Right renal pelvis (tissue), 4 donors: Measurements from ENCODE around the gene RBM24. TPM values are rescaled to one million over a fixed set of nuclear protein-coding genes. Genes with fewer than 3 reads are reported as not detected.

ENCODE experiments used
- DNase-seq, 4 donors: peaks; one replicate each; pipeline ENCODE4 v3.0.0-alpha.2; 2013; ENCODE audit warnings: low read depth in 4 of 4, low spot score in 3 of 4, missing footprints in 1 of 4
- polyA plus RNA-seq, 4 donors: library from polyadenylated mRNA; unstranded; fragments of 120-200 nt; gene quantifications; one replicate each; pipeline ENCODE4 v1.2.1, GENCODE V29; 2013; ENCODE audit not compliant: insufficient read length in 4 of 4

RBM24 gene
- 1 to 10 TPM in 2 of 4 donors, under 1 TPM in 2; 0.60 to 1.5 (median 1.0) TPM for polyA plus RNA-seq

DNA sequence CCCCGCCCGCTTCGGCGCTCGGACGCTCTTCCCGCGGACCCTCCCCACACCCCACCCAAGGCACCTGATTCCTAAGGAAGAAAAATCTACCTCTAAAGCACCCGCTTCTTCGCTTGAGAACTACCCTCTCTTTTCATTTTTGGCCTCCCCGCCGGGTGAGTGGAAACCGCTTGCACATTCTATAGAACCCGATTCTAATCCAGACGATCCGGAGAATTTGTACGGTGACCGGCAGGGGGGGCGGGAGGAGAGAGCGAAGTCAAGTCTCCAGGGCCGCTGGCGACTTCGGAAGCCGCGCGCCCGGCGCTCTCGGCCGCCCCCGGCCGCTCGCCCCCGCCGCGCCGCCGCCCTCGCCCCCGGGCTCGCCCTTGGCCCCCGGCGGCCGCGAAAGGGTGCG, at the start of gene RBM24:
Gene RBM24, plus strand, starts transcription at position 262 of the 397 bp plus-strand sequence. CDS start 221 bp downstream, outside the sequence.
- DNase-seq = peak in 3 of 4 donors; percentile 37 to 53 (median 45)

DNA sequence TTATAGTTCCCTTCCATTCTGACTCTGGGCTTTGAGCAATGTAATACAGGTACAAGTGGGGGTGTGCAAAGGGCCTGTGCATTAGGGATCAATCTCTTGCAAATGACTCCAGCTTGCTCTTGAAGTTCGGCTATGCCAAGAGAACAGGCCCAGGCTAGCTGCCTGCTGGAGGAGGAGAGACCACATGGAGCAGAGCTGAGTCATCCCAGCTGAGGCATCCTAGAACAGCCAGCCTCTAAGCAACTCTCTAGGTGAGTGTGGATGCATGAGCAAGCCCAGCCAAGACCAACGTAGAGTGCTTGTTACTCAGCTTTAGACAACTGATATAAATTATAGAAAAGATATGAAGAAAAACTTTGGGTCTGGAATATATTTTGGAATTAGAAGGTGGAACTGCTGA, 47.6 kb upstream of the RBM24 start:
- DNase-seq = no peak

DNA sequence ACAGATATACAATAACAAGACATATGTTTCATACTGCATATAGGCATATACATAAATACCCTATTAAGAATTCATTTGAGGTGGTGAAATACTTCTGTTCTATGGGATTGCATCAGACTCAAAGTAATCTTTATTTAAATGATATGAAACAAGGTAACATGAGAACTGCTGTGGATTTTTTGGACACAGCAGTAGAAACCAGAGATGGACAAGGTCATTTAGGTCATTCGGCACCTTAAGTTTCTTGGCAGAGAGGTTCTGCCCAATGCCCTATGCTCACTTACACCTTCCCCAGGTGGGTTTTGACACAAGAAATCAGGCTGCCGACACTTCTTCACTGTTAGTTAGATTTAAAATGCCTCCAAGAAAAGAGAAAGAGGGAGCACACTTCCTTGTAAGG, 43.9 kb upstream of the RBM24 start:
- no peak for DNase-seq

- no peak for DNase-seq
Measured at GRCh38 chr6:17239260-17239659, 41.9 kb upstream of the RBM24 start.

DNA sequence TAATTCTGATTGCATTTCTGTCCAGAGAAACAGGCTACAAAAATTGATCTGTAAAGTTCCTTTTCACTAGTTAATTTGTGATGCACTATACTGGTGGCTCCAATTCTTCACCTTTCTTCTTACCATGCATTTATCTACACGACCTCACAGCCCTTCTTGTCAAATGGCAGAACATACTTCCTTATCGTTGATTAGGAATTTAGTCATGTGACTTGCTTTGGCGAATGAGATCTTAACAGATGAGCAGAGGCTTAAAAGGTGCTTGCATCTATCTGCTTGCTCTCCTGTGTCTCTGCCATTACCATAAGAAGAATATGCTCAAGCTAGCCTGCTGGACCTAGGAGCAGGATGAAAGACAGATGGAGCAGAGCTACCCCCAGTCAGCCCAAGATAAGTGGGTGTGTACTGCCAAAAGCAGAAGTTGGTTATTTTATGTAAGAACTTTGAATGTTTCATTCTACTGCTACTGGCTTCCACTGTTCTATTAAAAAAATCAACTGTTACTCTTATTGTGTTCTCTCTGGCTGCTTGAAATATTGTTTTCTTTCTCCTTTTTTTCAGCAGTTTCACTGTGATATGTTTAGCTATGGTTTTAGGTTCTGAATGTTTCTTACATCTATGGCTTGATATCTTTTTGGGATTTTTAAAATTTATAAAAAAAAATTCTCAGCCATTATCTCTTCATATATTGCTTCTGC, 40.2 kb upstream of the RBM24 start:
- no peak for DNase-seq

DNA sequence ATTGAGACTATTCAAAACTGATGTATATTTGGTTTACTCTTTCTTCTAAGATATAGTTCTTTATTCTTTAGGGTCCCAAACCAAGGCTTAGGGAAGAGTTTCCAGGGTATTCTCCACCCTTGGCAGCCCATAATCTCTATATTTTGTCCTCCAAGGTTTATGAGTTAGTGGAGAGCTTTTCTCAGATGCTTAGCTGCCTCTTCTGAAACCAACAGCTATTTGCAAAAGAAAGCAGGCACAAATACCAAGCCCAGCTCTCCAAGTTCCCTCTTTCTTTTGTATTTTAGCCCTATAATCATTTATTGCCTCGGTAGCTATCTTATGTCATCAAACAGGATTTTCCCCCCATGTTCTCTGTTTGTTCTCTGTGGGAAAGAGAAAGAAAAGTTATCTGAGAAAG, 39.1 kb upstream of the RBM24 start:
- no peak for DNase-seq

DNA sequence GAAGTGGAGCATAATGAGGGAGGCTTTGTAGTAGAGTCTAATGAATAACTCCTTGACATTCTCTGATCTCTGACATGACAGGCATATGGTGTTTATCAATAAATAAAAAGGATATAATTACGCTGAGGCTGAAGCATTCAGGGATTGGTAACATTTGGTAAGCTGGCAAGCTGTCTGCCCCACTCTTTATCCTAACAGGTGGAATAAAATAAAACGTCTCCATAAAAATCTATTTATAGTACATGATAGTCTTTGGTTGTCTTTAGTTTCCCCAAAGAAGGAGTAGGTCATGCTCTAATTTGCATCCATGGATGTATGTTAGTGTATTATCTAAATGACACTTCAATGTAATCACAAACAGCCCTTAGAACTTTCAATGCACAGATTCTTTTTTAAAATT, 30.9 kb upstream of the RBM24 start:
- DNase-seq = no peak

DNA sequence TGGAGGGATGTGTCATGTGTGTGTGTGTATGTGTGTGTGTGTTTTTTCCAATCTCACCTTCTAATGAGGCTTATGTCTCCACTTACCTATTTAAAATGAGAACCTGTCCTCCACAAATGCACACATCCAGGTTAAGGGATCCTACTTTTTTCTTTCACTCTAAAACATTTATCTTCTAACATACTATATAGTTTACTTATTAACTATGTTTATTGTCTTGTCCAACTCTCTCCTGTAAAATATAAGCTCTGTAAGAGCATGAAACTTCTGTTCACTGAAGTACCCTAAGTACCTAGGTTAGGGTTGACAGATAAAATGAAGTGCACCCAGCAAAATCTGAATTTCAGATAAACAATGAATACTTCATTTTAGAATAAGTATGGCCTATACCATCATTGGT, 29.2 kb upstream of the RBM24 start:
- no peak for DNase-seq

- DNase-seq = no peak
Measured at GRCh38 chr6:17258749-17259148, 22.4 kb upstream of the RBM24 start.

DNA sequence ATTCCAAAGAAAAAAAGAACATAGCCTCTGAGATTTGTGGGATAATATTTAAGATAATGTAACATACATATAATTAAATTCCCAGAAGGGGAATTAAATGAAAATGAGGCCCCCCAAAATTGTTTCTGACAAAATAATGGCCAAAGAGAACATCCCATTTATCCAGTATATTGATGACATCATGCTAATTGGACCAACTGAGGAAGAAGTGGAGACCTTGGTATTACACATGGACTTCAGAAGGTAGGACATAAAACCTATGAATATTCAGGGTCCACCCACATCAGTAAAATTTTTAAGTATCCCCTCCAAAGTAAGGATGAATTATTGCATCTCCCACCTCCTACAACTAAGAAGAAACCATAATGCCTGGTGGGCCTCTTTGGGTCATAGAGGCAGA, 15.6 kb upstream of the RBM24 start:
- DNase-seq = no peak

- no peak for DNase-seq
Measured at GRCh38 chr6:17267566-17267965, 13.6 kb upstream of the RBM24 start.

DNA sequence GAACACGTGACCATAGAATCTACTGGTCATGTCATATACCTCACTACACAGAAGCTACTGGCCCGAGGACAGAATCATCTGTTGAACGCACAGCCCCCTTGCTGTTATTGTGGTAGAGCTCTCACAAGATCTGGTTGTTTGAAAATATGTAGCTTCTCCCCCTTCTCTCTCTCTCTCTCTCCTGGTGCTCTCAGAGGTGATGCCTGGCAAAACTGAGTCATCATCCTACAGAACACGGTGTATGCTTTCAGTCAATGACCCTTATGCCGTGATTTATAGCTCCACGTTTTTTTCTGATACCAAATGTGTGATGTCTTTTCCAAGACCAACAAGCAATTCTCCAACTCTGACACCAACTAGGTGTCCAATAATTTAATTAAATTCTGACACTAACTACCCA, 13.0 kb upstream of the RBM24 start:
- DNase-seq = no peak

- DNase-seq = no peak
Measured at GRCh38 chr6:17269840-17270239, 11.3 kb upstream of the RBM24 start.

- no peak for DNase-seq
Measured at GRCh38 chr6:17271628-17272027, 9.5 kb upstream of the RBM24 start.

DNA sequence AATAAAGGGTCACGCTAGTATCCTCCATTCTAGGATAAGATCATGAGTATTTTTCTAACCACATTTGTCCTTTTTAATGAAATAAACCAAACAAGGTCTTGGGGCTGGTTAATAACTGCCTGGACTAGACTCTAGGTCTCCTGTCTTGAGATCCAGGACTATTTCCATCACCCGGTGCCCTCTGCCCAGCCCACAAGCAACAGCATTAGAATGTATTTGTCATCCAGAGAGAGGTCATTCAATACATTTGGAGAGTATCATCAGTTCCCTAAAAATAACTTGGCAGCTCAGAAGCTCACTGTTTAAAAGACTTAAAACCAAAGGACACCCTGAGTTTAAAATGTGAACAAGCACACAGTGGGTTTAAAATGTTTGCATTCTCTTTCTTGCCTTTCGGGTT, 4.4 kb upstream of the RBM24 start:
- no peak for DNase-seq

DNA sequence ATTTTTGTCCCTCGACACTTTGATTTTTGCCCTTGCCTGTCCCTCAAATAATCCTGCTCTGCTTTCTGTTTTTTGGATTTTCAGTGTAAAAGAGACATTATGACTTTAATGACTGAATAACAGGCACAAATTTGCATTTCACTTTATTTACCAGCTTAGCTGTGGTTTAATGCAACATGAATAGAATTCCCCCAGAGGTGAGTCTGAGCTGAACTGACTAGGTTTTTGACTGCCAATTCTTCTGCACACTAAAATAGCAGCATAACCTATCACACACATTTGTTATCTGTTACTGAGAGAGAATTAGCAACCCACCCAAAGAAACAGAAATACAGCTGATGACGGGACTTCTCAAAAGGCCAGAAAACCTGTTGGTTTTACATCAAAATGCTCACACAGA, 3.9 kb upstream of the RBM24 start:
- no peak for DNase-seq

GRCh38 chr6:17278289-17279063, 2.7 kb upstream of the RBM24 start:
- no peak for DNase-seq

- peak in 1 of 4 donors; percentile 0 for DNase-seq
Measured at GRCh38 chr6:17280138-17280537, 1.0 kb upstream of the RBM24 start.

DNA sequence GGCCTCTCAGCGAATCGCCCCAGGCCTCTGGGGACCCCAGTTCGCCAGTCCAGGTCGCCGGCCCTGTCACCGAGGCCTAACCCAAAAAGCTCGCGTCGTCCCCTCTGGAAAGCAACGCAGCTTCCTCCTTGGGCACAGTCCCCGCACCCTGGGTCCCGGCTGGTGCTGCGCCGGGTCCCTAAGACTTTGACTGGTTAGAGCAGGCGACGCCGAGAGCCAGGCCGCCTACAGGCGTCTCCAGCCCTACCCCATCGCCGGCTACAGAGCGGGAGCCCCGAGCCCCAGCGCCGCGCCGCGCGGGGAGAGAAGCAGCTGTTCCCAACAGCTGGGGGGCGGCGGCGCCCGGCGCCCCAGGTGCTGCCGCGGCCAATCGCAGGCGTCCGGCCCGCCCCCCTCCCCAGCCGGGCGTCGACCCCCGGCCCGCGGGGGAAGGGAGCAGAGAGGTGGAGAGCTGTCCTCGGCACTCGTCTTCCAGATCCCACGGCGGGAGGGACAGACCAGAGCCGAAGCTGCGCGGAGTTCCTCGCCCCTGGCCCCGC, 540 bp upstream of the RBM24 start:
- peak in 1 of 4 donors; percentile 17 for DNase-seq

GRCh38 chr6:17281497-17282481, 628 bp downstream of the RBM24 start:
- DNase-seq = peak in 2 of 4 donors; percentile 8 to 20

GRCh38 chr6:17283074-17283473, 1.9 kb downstream of the RBM24 start:
- DNase-seq = no peak
